A673 (cell line): ENCODE data around the gene RBMS2.

ENCODE experiments used
- CTCF ChIP-seq: fragments of 300-800, 200-600 bp; sonication (generic); conservative IDR thresholded peaks from 2 replicates; pipeline ENCODE4 v1.5.1; 2017; ENCODE audit warnings: low read depth, mild to moderate bottlenecking, antibody characterized with exemption, low read length, moderate library complexity, mixed read lengths
- EZH2 ChIP-seq: fragments of 200-600 bp; sonication (generic); IDR thresholded peaks from 2 replicates; pipeline ENCODE4 v1.6.1; 2017; ENCODE audit warnings: borderline replicate concordance, low read depth, mild to moderate bottlenecking, mixed read lengths, antibody characterized with exemption, low read length; ENCODE audit not compliant: poor library complexity, severe bottlenecking

DNA sequence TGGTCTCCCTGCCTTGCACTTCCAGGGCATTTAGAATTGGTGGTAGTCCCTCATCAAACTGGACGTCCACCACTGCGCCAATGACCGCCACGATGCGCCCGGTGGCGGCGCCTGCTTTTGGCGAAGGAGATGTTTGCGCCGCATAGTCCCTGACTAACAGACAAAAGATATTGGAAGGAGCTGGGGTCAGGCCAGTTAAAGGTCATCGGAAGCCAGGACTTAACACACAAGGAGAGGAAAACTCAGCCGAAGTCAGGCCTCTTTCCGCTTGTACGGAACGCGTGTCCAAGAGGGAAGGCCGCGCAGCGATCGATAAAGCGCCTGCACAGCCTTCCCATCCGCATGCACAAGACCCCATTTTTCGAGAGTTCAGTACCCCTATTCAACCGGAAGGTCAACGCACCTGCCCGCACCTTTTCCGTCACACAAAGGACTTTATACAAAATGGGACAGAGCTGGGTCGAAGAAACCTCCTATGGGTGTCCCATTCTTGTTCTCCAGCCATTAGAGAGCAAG, 123.6 kb downstream of the RBMS2 start:
- TF ChIP-seq CTCF (no peak), EZH2 (no peak)
